Mesodermal cell (in vitro differentiated cells): ENCODE measurements around the gene TIAM1. TPM values are rescaled to one million over a fixed set of nuclear protein-coding genes. Genes with fewer than 3 reads are reported as not detected.
A peak's percentile ranks its signal among the peaks of the same experiment; 100 is the strongest.

Source experiments
- H3K27ac ChIP-seq: 2 replicates; pipeline ENCODE4 v1.7.0; 2013; ENCODE audit warnings: mild to moderate bottlenecking, low read depth, low read length, moderate library complexity; ENCODE audit not compliant: severe bottlenecking
- H3K36me3 ChIP-seq: 2 replicates; pipeline ENCODE4 v1.7.1; 2013; ENCODE audit warnings: mild to moderate bottlenecking, low read length, moderate library complexity; ENCODE audit not compliant: control insufficient read depth, insufficient read depth
- H3K4me1 ChIP-seq: one replicate; pipeline ENCODE4 v1.7.1; 2013; ENCODE audit warnings: mild to moderate bottlenecking, low read length; ENCODE audit not compliant: insufficient read depth, control insufficient read depth, poor library complexity, severe bottlenecking
- H3K4me3 ChIP-seq: 2 replicates; pipeline ENCODE4 v1.7.0; 2013; ENCODE audit warnings: low read length, control low read depth, mild to moderate bottlenecking; ENCODE audit not compliant: insufficient read depth, poor library complexity, severe bottlenecking; ENCODE audit errors: extremely low read depth
- H3K9me3 ChIP-seq: 2 replicates; pipeline ENCODE4 v1.7.1; 2013; ENCODE audit warnings: mild to moderate bottlenecking, low read length, moderate library complexity; ENCODE audit not compliant: control insufficient read depth
- WGBS, 2 experiments: methylation state at CpG; one replicate each; pipeline ENCODE4 v1.1.5; 2013; ENCODE audit warnings: missing lambda C conversion rate in 2 of 2; ENCODE audit not compliant: insufficient coverage in 2 of 2; 5-methylcytosine and 5-hydroxymethylcytosine counted together
- polyA plus RNA-seq, 2 experiments: library from polyadenylated mRNA; stranded (reverse); fragments of 50-300 nt; gene quantifications; one replicate each; pipeline ENCODE4 v1.2.3, GENCODE V29; 2013

Gene TIAM1
- polyA plus RNA-seq (2013, experiment 1 of 2) = 24.0 TPM
- 21.7 TPM for polyA plus RNA-seq (2013, experiment 2 of 2)

DNA sequence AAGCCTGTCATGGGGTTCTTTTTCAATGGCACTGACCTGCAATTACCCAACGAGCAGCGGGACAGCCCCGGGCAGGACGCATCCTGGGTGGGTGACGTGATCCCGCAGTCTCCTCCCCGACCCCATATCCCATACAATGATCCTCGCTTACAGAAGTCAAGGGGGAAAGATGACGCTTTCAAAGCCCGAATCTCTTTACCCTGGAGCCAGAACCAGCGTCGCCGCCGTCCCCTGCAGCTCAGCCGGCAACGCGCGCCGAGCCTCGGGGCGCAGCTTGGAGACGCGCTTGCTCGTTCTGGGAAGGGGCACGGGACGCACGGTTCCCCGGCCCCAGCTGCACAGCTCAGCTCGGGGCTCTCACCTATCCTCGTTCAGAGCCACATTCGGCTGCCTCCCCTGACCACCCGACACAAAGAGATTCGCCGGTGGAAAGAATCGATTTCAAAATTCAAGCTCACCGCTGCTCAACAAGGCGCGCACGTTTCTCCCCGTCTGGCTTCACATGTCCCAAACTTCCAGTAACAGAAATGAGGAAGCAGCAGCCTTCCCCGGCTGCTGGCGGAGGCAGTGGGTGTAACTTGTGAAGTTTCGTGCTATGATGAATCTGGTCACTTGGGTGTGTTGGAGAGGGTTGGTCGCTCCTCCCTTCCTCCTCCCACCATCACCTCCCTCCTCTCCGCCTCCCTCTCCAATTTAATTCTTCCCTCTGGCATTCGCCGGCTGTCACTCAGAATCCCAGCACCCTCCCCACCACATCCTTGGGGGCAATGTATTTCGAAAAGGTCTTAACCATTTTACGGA lies at the start of gene TIAM1:
TIAM1 (minus strand) TSS at position 582 of the 801 bp plus-strand sequence. CDS start 77,289 bp downstream, outside the sequence.
- Histone ChIP-seq H3K9me3 (no peaks in the 10 kb centered on the region), H3K36me3 (no peaks in the 10 kb centered on the region), H3K4me3 (peak within 1 kb of the TSS; percentile 57), H3K27ac (peak within 1 kb of the TSS; percentile 31), H3K4me1 (peaks cover 16% of the 10 kb centered on the region)
- WGBS, 2 experiments = 1% methylated on average over 29 to 44 of the region's 49 CpGs

DNA sequence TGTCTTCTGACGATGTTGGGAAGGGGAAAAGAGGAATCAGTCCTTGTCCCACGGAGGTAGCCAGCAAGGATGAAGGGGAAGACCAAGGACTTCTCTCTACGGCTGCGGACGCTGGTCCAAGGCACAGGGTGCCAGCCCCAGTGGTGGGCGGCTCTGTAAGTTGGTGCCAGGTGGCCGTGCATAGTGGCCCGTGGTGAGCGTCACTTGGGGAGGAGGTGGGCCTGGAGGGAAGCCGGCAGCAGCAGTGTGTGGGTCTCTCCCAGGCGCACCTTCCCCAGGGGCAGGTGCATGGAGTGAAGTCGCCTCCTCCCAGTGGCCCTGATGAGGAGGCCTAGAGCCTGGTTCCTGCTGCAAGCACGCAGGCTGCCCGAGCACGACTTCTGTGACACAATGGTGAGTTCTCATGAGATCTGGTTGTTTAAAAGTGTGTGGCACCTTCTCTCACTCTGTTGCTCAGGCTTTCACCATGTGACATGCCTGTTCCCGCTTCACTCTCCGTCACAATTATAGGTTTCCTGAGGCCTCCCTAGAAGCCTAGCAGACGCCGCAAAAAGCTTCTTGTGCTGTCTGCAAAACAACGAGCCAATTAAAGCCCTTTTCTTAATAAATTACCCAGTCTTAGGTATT lies 43.6 kb upstream of the TIAM1 start:
- WGBS, 2 experiments = 91 to 95% methylated on average over 17 of the region's 20 CpGs
- H3K9me3 ChIP-seq = no peaks in the 10 kb centered on the region
- no peaks in the 10 kb centered on the region for H3K4me1 ChIP-seq
- H3K4me3 ChIP-seq = no peak overlapping the region
- H3K36me3 ChIP-seq = no peaks in the 10 kb centered on the region
- H3K27ac ChIP-seq = no peak overlapping the region

DNA sequence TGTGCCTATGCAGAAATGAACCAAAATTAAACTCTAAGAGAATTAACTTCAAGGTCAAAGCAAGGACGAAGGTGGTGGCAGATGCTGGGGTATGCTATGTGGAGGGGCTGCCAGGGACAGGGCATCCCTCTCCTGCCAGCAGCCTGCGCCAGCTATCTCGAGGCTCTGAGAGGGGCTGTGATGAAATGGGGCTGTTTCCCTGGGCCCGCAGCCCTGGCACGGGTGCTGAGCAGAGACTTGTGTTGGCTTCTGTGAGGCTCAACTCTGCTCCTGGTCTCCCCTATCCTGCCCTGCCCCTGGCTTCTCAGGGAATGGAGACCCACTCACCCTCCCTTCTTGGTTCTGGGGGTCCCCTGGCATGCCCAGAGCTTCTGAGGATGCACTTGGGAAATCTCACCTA lies 41.9 kb upstream of the TIAM1 start:
- Histone ChIP-seq H3K4me1 (no peaks in the 10 kb centered on the region), H3K27ac (no peak overlapping the region), H3K9me3 (no peaks in the 10 kb centered on the region), H3K36me3 (no peaks in the 10 kb centered on the region), H3K4me3 (no peak overlapping the region)
- 80 to 91% methylated on average over 1 to 4 of the region's 5 CpGs for WGBS, 2 experiments

GRCh38 chr21:31383770-31384169 lies 39.7 kb upstream of the TIAM1 start:
- Histone ChIP-seq H3K36me3 (no peaks in the 10 kb centered on the region), H3K9me3 (no peaks in the 10 kb centered on the region), H3K27ac (no peak overlapping the region), H3K4me1 (no peaks in the 10 kb centered on the region), H3K4me3 (no peak overlapping the region)
- 91 to 94% methylated on average over 7 of the region's 8 CpGs for WGBS, 2 experiments

- Histone ChIP-seq H3K27ac (no peak overlapping the region), H3K4me3 (no peak overlapping the region), H3K4me1 (no peaks in the 10 kb centered on the region), H3K36me3 (no peaks in the 10 kb centered on the region), H3K9me3 (no peaks in the 10 kb centered on the region)
- WGBS, 2 experiments = 100% methylated on average over 1 to 5 of the region's 5 CpGs
These were observed 38.0 kb upstream of the TIAM1 start for GRCh38 chr21:31382060-31382459.

- Histone ChIP-seq H3K27ac (no peak overlapping the region), H3K36me3 (no peaks in the 10 kb centered on the region), H3K9me3 (no peaks in the 10 kb centered on the region), H3K4me3 (no peak overlapping the region), H3K4me1 (peaks cover 5% of the 10 kb centered on the region)
- WGBS, 2 experiments = 92 to 97% methylated on average over 6 of the region's 8 CpGs
These were observed 32.2 kb upstream of the TIAM1 start for GRCh38 chr21:31376301-31376700.

DNA sequence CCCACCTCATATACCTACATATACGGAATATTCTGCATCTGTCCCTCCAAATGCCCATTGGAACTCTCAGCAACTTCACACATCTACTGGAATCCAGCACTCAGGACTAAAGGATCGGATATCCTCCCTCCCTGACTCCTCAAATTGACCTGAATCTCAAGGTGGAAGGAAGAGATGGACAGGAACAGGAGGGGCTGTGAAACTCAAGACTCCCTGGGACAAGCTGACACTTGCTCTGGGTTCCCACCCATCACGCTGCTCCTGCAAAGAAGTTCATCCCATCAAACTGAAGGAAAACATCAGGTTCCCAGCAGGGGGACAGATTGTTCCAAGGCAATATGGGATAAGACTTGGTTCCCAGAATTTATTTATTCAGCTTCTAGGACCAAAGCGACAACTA lies 30.3 kb upstream of the TIAM1 start:
- H3K4me1 ChIP-seq = peaks cover 5% of the 10 kb centered on the region
- 79 to 100% methylated on average over 1 to 2 of the region's 4 CpGs for WGBS, 2 experiments
- no peaks in the 10 kb centered on the region for H3K36me3 ChIP-seq
- no peaks in the 10 kb centered on the region for H3K9me3 ChIP-seq
- H3K27ac ChIP-seq = no peak overlapping the region
- H3K4me3 ChIP-seq = no peak overlapping the region

DNA sequence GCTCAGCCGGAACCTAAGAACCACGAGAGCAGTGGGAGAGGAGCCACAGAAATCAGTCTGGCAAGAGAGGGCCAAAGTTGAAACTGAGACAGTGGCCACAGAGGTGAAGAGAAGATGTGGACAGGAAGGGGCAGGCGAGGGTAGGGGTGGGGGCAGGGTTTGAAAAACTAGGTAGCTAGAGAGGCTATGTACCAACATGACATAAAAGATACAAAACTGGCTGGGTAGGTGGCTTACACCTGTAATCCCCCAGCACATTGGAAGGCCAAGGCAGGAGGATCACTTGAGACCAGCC lies 28.4 kb upstream of the TIAM1 start:
- no peak overlapping the region for H3K27ac ChIP-seq
- H3K4me3 ChIP-seq = no peak overlapping the region
- H3K36me3 ChIP-seq = no peaks in the 10 kb centered on the region
- WGBS, 2 experiments = 98 to 100% methylated on average over 2 to 3 of the region's 3 CpGs
- H3K4me1 ChIP-seq = peaks cover 5% of the 10 kb centered on the region
- no peaks in the 10 kb centered on the region for H3K9me3 ChIP-seq

- Histone ChIP-seq H3K9me3 (no peaks in the 10 kb centered on the region), H3K4me3 (no peak overlapping the region), H3K4me1 (peaks cover 5% of the 10 kb centered on the region), H3K36me3 (no peaks in the 10 kb centered on the region), H3K27ac (no peak overlapping the region)
- WGBS, 2 experiments = 95 to 96% methylated on average over 3 to 4 of the region's 6 CpGs
These were observed 27.8 kb upstream of the TIAM1 start for GRCh38 chr21:31371715-31372470.

GRCh38 chr21:31370893-31371544 lies 27.0 kb upstream of the TIAM1 start:
- peak overlapping the region; percentile 67 for H3K27ac ChIP-seq
- WGBS, 2 experiments = 93 to 100% methylated on average over 2 to 3 of the region's 5 CpGs
- peaks cover 5% of the 10 kb centered on the region for H3K4me1 ChIP-seq
- H3K9me3 ChIP-seq = no peaks in the 10 kb centered on the region
- no peak overlapping the region for H3K4me3 ChIP-seq
- H3K36me3 ChIP-seq = no peaks in the 10 kb centered on the region
